ENCODE results near the gene GRIK4. TPM values are rescaled to one million over a fixed set of nuclear protein-coding genes. Genes with fewer than 3 reads are reported as not detected.
"Not testable (repeated sequence)": the region's sequence is repeated elsewhere in the genome, so short reads cannot be mapped to it uniquely, and the experiment has no call there.

The GRIK4 gene
- total and polyA plus RNA-seq, 2 experiments from 2014 or later: not detected

DNA sequence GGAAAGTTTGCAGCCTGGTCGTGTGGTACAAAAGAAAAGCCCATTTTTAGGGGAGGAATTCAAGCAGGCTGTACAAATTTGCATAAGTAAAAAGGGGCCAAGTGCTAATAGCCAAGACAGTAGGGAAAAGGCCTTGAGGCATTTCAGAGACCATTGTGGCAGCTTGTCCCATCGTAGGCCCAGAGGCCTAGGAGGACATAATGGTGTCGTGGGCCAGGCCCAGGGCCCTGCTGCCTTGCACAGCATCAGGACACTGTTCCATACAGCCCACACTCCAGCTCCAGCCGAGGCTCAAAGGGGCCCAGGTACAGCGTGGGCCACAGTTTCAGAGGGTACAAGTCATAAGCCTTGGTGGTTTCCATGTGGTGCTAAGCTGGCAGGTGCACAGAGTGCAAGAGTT is 106.9 kb downstream of the GRIK4 start:
- Histone ChIP-seq H3K27ac (no peak overlapping the region), H3K27me3 (replicated peaks; ENCODE audit: insufficient read depth) (no peaks in the 10 kb centered on the region; the same call in none of the 2 replicates), H3K36me3 (ENCODE audit: low read depth) (no peaks in the 10 kb centered on the region), H3K4me2 (ENCODE audit: unreplicated experiment) (no peak overlapping the region), H3K79me2 (ENCODE audit: insufficient read depth) (no peaks in the 10 kb centered on the region), H4K20me1 (ENCODE audit: insufficient read depth) (no peaks in the 10 kb centered on the region), H3F3A (ENCODE audit: insufficient read depth) (no peaks in the 10 kb centered on the region), H3K4me1 (ENCODE audit: insufficient read depth) (no peaks in the 10 kb centered on the region), H3K9me2 (ENCODE audit: insufficient read depth) (no peaks in the 10 kb centered on the region), H3K9me3 (ENCODE audit: low read depth) (no peaks in the 10 kb centered on the region), H2AFZ (no peak overlapping the region), H3K9ac (no peak overlapping the region), H3K4me3 (no peak overlapping the region)
- TF ChIP-seq EZH2phosphoT487 (IDR thresholded peaks at IDR 0.05; ENCODE audit: insufficient read depth, low read depth) (no peak), EZH2 (IDR thresholded peaks at IDR 0.05; ENCODE audit: insufficient read depth, poor library complexity, severe bottlenecking) (no peak)
- WGBS, 2 experiments (ENCODE audit: low coverage in 1 of 2, low lambda C conversion rate in 2 of 2, missing lambda C conversion rate in 2 of 2): 23 to 28% methylated on average over 5 of the region's 5 CpGs
- no peak for DNase-seq
- in situ Hi-C loops (cut with MboI): no loop called here

GRCh38 chr11:120622189-120622875 is 110.8 kb downstream of the GRIK4 start:
- Histone ChIP-seq H3K4me1 (ENCODE audit: insufficient read depth) (no peaks in the 10 kb centered on the region), H3K36me3 (ENCODE audit: low read depth) (no peaks in the 10 kb centered on the region), H3K27me3 (replicated peaks; ENCODE audit: insufficient read depth) (peaks cover 14% of the 10 kb centered on the region), H3K9me2 (ENCODE audit: insufficient read depth) (no peaks in the 10 kb centered on the region), H3F3A (ENCODE audit: insufficient read depth) (no peaks in the 10 kb centered on the region), H3K27ac (no peak overlapping the region), H3K4me3 (no peak overlapping the region), H2AFZ (no peak overlapping the region), H4K20me1 (ENCODE audit: insufficient read depth) (no peaks in the 10 kb centered on the region), H3K4me2 (ENCODE audit: unreplicated experiment) (no peak overlapping the region), H3K79me2 (ENCODE audit: insufficient read depth) (no peaks in the 10 kb centered on the region), H3K9me3 (ENCODE audit: low read depth) (no peaks in the 10 kb centered on the region), H3K9ac (no peak overlapping the region)
- WGBS, 2 experiments (ENCODE audit: low coverage in 1 of 2, low lambda C conversion rate in 2 of 2, missing lambda C conversion rate in 2 of 2): 53 to 54% methylated on average over 7 of the region's 7 CpGs
- TF ChIP-seq EZH2phosphoT487 (IDR thresholded peaks at IDR 0.05; ENCODE audit: insufficient read depth, low read depth): no peak
- no peak for DNase-seq
- in situ Hi-C loops (cut with MboI): no loop called here

GRCh38 chr11:120624992-120625391 is 113.4 kb downstream of the GRIK4 start:
- H3F3A ChIP-seq (ENCODE audit: insufficient read depth); H4K20me1 ChIP-seq (ENCODE audit: insufficient read depth); DNase-seq; H3K4me3 ChIP-seq; H3K79me2 ChIP-seq (ENCODE audit: insufficient read depth); H3K27ac ChIP-seq; H3K36me3 ChIP-seq (ENCODE audit: low read depth); in situ Hi-C loops (cut with MboI); H3K4me1 ChIP-seq (ENCODE audit: insufficient read depth); H3K9ac ChIP-seq; H3K4me2 ChIP-seq (ENCODE audit: unreplicated experiment); H3K9me2 ChIP-seq (ENCODE audit: insufficient read depth); H2AFZ ChIP-seq; H3K9me3 ChIP-seq (ENCODE audit: low read depth): not testable (repeated sequence)
- 74 to 75% methylated on average over 10 to 12 of the region's 12 CpGs for WGBS, 2 experiments (ENCODE audit: low coverage in 1 of 2, low lambda C conversion rate in 2 of 2, missing lambda C conversion rate in 2 of 2)
- H3K27me3 ChIP-seq (replicated peaks; ENCODE audit: insufficient read depth): peaks cover 18% of the 10 kb centered on the region

- no peaks in the 10 kb centered on the region for H3K4me1 ChIP-seq (ENCODE audit: insufficient read depth)
- H3F3A ChIP-seq (ENCODE audit: insufficient read depth): no peaks in the 10 kb centered on the region
- WGBS, 2 experiments (ENCODE audit: low coverage in 1 of 2, low lambda C conversion rate in 2 of 2, missing lambda C conversion rate in 2 of 2): 32 to 37% methylated on average over 4 of the region's 4 CpGs
- no peak overlapping the region for H3K4me3 ChIP-seq
- no peaks in the 10 kb centered on the region for H3K79me2 ChIP-seq (ENCODE audit: insufficient read depth)
- H3K27ac ChIP-seq: no peak overlapping the region
- H3K27me3 ChIP-seq (replicated peaks; ENCODE audit: insufficient read depth): peaks cover 24% of the 10 kb centered on the region
- no peaks in the 10 kb centered on the region for H3K9me3 ChIP-seq (ENCODE audit: low read depth)
- no peak for DNase-seq
- TF ChIP-seq EZH2 (IDR thresholded peaks at IDR 0.05; ENCODE audit: insufficient read depth, poor library complexity, severe bottlenecking): no peak
- TF ChIP-seq EZH2phosphoT487 (IDR thresholded peaks at IDR 0.05; ENCODE audit: insufficient read depth, low read depth): no peak
- H3K36me3 ChIP-seq (ENCODE audit: low read depth): no peaks in the 10 kb centered on the region
- in situ Hi-C loops (cut with MboI): no loop called here
- H4K20me1 ChIP-seq (ENCODE audit: insufficient read depth): no peaks in the 10 kb centered on the region
- no peak overlapping the region for H3K4me2 ChIP-seq (ENCODE audit: unreplicated experiment)
- H3K9ac ChIP-seq: no peak overlapping the region
- H2AFZ ChIP-seq: no peak overlapping the region
- H3K9me2 ChIP-seq (ENCODE audit: insufficient read depth): no peaks in the 10 kb centered on the region
Observed at GRCh38 chr11:120625565-120625964, 114.0 kb downstream of the GRIK4 start.

DNA sequence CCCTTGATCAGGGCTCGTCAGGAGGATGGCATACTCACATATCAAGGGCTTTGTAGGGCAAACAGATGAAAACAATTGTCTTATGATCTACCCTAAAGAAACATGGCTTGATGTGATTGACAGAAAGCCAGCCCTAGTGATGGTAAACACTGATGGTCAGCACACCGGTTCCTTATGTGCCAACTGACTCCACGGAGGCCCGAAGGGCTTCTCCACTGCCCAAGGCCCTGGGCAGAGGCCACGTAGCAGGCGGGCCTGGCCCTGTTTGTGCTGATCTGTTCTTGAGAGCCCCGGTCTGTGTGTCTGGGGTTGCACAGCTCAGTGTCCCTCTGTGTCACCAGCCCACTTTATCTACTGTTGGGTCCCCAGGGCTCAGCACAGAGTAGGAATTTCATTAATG is 115.2 kb downstream of the GRIK4 start:
- Histone ChIP-seq H3K9me2 (ENCODE audit: insufficient read depth) (no peaks in the 10 kb centered on the region), H3K79me2 (ENCODE audit: insufficient read depth) (no peaks in the 10 kb centered on the region), H3K36me3 (ENCODE audit: low read depth) (no peaks in the 10 kb centered on the region), H4K20me1 (ENCODE audit: insufficient read depth) (no peaks in the 10 kb centered on the region), H3K4me2 (ENCODE audit: unreplicated experiment) (no peak overlapping the region), H3K4me1 (ENCODE audit: insufficient read depth) (no peaks in the 10 kb centered on the region), H3K27ac (no peak overlapping the region), H3K4me3 (no peak overlapping the region), H3K27me3 (replicated peaks; ENCODE audit: insufficient read depth) (peaks cover 31% of the 10 kb centered on the region), H2AFZ (no peak overlapping the region), H3K9me3 (ENCODE audit: low read depth) (no peaks in the 10 kb centered on the region), H3F3A (ENCODE audit: insufficient read depth) (no peaks in the 10 kb centered on the region), H3K9ac (no peak overlapping the region)
- WGBS, 2 experiments (ENCODE audit: low coverage in 1 of 2, low lambda C conversion rate in 2 of 2, missing lambda C conversion rate in 2 of 2): 52 to 57% methylated on average over 7 of the region's 7 CpGs
- DNase-seq: no peak
- in situ Hi-C loops (cut with MboI): no loop called here
- TF ChIP-seq EZH2 (IDR thresholded peaks at IDR 0.05; ENCODE audit: insufficient read depth, poor library complexity, severe bottlenecking): no peak
- no peak for TF ChIP-seq EZH2phosphoT487 (IDR thresholded peaks at IDR 0.05; ENCODE audit: insufficient read depth, low read depth)
